HepG2 (cell line): ENCODE results near the gene LINGO1. TPM values are rescaled to one million over a fixed set of nuclear protein-coding genes. Genes with fewer than 3 reads are reported as not detected.

ENCODE experiments used
- ATAC-seq: fragments of 200-7000 bp; cut with Tn5 transposase; 3 replicates; pipeline ENCODE4 v1.9.1; 2020; ENCODE audit warnings: mild to moderate bottlenecking, moderate library complexity
- BruUV-seq: library from RNA; stranded (reverse); fragments of 400-500 nt; replicated peaks from 2 replicates; lab custom pipeline; 2021; lab: Mats Ljungman, UMichigan
- CTCF ChIA-PET: fragments of 300-600 bp; formaldehyde crosslinking; extraction: SDS; loops from one replicate; lab custom pipeline; 2021; ENCODE audit warnings: low total read pairs, inconsistent platforms, low intra/inter-chr PET ratio; lab: Yijun Ruan, JAX
- POLR2A ChIA-PET: fragments of 350-600 bp; sonication (Branson Sonifier 250); formaldehyde crosslinking; loops from one replicate; lab custom pipeline; 2020; ENCODE audit warnings: antibody characterized with exemption, inconsistent platforms; lab: Yijun Ruan, JAX
- DNase-seq: peaks from one replicate; pipeline ENCODE4 v3.0.0-alpha.2; 2015; ENCODE audit warnings: low spot score
- FAIRE-seq: peaks from 3 replicates; lab custom pipeline; 2011; peaks lifted over from hg19 to GRCh38; lab: Jason Lieb, UNC
- H2AFZ ChIP-seq: one replicate; pipeline ENCODE4 v1.6.1; 2011; ENCODE audit warnings: low read length, inconsistent platforms
- H3K27ac ChIP-seq: fragments of 300-600 bp; 3 replicates; pipeline ENCODE4 v1.8.0; 2011; ENCODE audit warnings: mixed run types, mild to moderate bottlenecking, mixed read lengths, low read length, inconsistent platforms; ENCODE audit not compliant: insufficient read depth; ENCODE audit errors: extremely low read length
- H3K27me3 ChIP-seq, 2 experiments: fragments of 200-600 bp in 1 of 2; 2 replicates in 1 of 2; 3 replicates in 1 of 2; pipeline versions ENCODE4 v1.6.0 to v1.8.0; 2011; ENCODE audit warnings: low read length in 2 of 2, mild to moderate bottlenecking in 2 of 2, moderate library complexity in 2 of 2, inconsistent platforms in 1 of 2; ENCODE audit not compliant: insufficient read depth in 2 of 2, control insufficient read depth in 1 of 2
- H3K36me3 ChIP-seq, 2 experiments: fragments of 200-600 bp in 1 of 2; replicated peaks in 1 of 2; 2 replicates in 1 of 2; 3 replicates in 1 of 2; pipeline versions ENCODE4 v1.5.1 to v1.8.0; 2011; ENCODE audit warnings: low read length in 2 of 2, inconsistent platforms in 1 of 2; ENCODE audit not compliant: insufficient read depth in 2 of 2, control insufficient read depth in 1 of 2
- H3K4me1 ChIP-seq: 2 replicates; pipeline ENCODE4 v1.5.1; 2012; ENCODE audit warnings: low read length, inconsistent platforms; ENCODE audit not compliant: insufficient read depth
- H3K4me2 ChIP-seq: 2 replicates; pipeline ENCODE4 v1.6.0; 2011; ENCODE audit warnings: low read depth, low read length, inconsistent platforms
- H3K4me3 ChIP-seq, 3 experiments: fragments of 200-600 bp in 1 of 3; sonication (generic), shearing (Covaris generic) in 1 of 3; replicated peaks in 1 of 3; 2 replicates each; pipeline ENCODE4 v1.5.1; 2011 to 2016; ENCODE audit warnings: low read length in 3 of 3, inconsistent platforms in 2 of 3, low read depth in 2 of 3, mild to moderate bottlenecking in 2 of 3, control low read depth in 1 of 3, mixed read lengths in 1 of 3; ENCODE audit not compliant: insufficient read depth in 1 of 3
- H3K79me2 ChIP-seq: one replicate; pipeline ENCODE4 v1.6.1; 2011; ENCODE audit warnings: low read length, inconsistent platforms; ENCODE audit not compliant: insufficient read depth
- H3K9ac ChIP-seq: 2 replicates; pipeline ENCODE4 v1.6.0; 2011; ENCODE audit warnings: mild to moderate bottlenecking, low read depth, low read length, inconsistent platforms; ENCODE audit not compliant: insufficient read depth
- H3K9me3 ChIP-seq: 2 replicates; pipeline ENCODE4 v1.5.1; 2012; ENCODE audit warnings: mild to moderate bottlenecking, low read length
- H4K20me1 ChIP-seq: 2 replicates; pipeline ENCODE4 v1.6.0; 2011; ENCODE audit warnings: inconsistent platforms, mild to moderate bottlenecking, low read length, moderate library complexity; ENCODE audit not compliant: insufficient read depth
- ARNTL ChIP-seq: sonication (generic); formaldehyde crosslinking; IDR thresholded peaks from 2 replicates; pipeline ENCODE4 v1.4.0; 2020; ENCODE audit warnings: mild to moderate bottlenecking, missing genetic modification reagents
- MAFF ChIP-seq: IDR thresholded peaks from 2 replicates; pipeline ENCODE4 v1.6.1; 2011; ENCODE audit warnings: low read depth, low read length, improper control_type of control experiment
- MAFK ChIP-seq, 2 experiments: IDR thresholded peaks in 1 of 2; conservative IDR thresholded peaks in 1 of 2; 2 replicates each; pipeline ENCODE4 v1.6.1; 2011; ENCODE audit warnings: improper control_type of control experiment in 2 of 2, low read length in 2 of 2
- NCOA1 ChIP-seq: sonication (generic); formaldehyde crosslinking; IDR thresholded peaks from 2 replicates; pipeline ENCODE4 v1.9.0; 2021; ENCODE audit warnings: missing genetic modification reagents
- ZNF776 ChIP-seq: sonication (generic); formaldehyde crosslinking; IDR thresholded peaks from 2 replicates; pipeline ENCODE4 v1.4.0; 2020; ENCODE audit warnings: mild to moderate bottlenecking, missing genetic modification reagents
- WGBS: methylation state at CpG from one replicate; pipeline ENCODE4 v1.1.6; 2017; ENCODE audit warnings: low lambda C conversion rate; 5-methylcytosine and 5-hydroxymethylcytosine counted together
- in situ Hi-C: cut with HindIII; loops from 2 replicates; pipeline ENCODE4 v1.10.0; 2017; ENCODE audit warnings: low pct_unique_long_range_greater_than_20kb; ENCODE audit not compliant: extremely low pct_ligation_motif_present
- intact Hi-C: fragments of 100-400 bp; cut with micrococcal nuclease; formaldehyde crosslinking; loops from one replicate; pipeline ENCODE4 v1.10.0; 2022; ENCODE audit not compliant: unreplicated experiment
- polyA plus RNA-seq, 8 experiments: library from polyadenylated mRNA; depleted of rRNA in 3 of 8; stranded (reverse) in 7 of 8; unstranded in 1 of 8; fragments of >200 nt; fragmentation: Illumina TruSeq in 4 of 8; extraction: Trizol in 4 of 8; gene quantifications; 2 replicates each; pipeline versions ENCODE4 v1.2.1 to v1.2.3, GENCODE V29; 2011 to 2016; ENCODE audit warnings: low read depth in 4 of 8, missing spikeins in 1 of 8, mixed read lengths in 1 of 8; ENCODE audit not compliant: insufficient read depth in 1 of 8
- total RNA-seq, 5 experiments: library from RNA; depleted of rRNA; stranded (reverse); fragments of >200 nt; fragmentation: Illumina TruSeq; extraction: Trizol; gene quantifications; 2 replicates each; pipeline ENCODE4 v1.2.3, GENCODE V29; 2016; ENCODE audit warnings: low read depth in 1 of 5
- TF ChIP-seq, protein P1 (sequence below): sonication (generic); formaldehyde crosslinking; IDR thresholded peaks from 2 replicates; pipeline ENCODE4 v1.4.0; 2020; ENCODE audit warnings: missing genetic modification reagents
- TF ChIP-seq, protein P2 (sequence below): sonication (generic); formaldehyde crosslinking; IDR thresholded peaks from 2 replicates; pipeline ENCODE4 v1.9.0; 2021; ENCODE audit warnings: missing genetic modification reagents, borderline replicate concordance

The LINGO1 gene
- total and polyA plus RNA-seq, 2 of the 13 experiments (the other 11 are each of a cell fraction or from before 2014, with no cell fraction given), result 0.07 TPM; not detected in 1

DNA sequence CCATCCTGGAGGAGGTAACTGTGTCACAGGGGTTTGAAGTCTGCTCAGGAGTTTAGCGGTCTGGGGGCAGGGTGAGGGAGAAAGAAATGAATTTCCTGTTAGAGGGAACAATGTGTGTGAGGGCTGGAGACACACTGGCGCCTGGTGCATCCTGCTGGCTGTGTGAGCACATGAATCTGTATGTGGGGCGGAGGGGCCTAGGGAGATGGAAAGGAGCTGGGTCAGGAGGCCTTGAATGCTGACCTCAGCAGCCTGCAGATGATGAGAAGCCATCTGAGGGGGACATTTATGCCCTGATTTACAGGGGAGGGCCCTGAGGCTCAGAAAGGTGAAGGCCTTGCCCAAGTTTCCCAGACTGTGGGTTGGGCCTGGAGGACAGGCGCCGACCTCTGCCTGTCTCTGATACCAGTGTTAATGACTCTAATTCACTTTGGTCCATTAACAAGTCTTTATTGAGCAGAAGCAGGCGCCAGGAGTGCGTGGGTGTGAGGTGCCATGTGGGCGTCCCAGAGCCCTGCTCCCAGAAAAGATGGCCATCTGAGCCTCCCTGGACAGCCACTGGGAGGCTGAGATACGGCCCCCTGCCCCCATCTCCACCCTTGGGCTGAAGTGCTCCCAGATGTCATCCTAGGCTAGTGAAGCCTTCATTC lies 34.8 kb downstream of the LINGO1 start:
- Histone ChIP-seq H3K4me3 (no peak overlapping the region), H3K9ac (no peak overlapping the region), H3K4me1 (no peaks in the 10 kb centered on the region), H3K27ac (no peak overlapping the region), H3K27me3 (peaks cover 0 to 17% of the 10 kb centered on the region in 2 experiments; a peak in 3 of 5 replicates)
- no peak for FAIRE-seq
- CTCF ChIA-PET, result no interaction called here
- in situ Hi-C loops, result no loop called here
- TF ChIP-seq ZNF776 (CRISPR knock-in tag), result no peak
- no peak for TF ChIP-seq NCOA1 (CRISPR knock-in tag)
- TF ChIP-seq, protein P1, sequence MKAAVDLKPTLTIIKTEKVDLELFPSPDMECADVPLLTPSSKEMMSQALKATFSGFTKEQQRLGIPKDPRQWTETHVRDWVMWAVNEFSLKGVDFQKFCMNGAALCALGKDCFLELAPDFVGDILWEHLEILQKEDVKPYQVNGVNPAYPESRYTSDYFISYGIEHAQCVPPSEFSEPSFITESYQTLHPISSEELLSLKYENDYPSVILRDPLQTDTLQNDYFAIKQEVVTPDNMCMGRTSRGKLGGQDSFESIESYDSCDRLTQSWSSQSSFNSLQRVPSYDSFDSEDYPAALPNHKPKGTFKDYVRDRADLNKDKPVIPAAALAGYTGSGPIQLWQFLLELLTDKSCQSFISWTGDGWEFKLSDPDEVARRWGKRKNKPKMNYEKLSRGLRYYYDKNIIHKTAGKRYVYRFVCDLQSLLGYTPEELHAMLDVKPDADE (CRISPR knock-in tag), result no peak
- peak; percentile 22; the same call in 1 of the 2 replicates for TF ChIP-seq MAFF
- TF ChIP-seq, protein P2, sequence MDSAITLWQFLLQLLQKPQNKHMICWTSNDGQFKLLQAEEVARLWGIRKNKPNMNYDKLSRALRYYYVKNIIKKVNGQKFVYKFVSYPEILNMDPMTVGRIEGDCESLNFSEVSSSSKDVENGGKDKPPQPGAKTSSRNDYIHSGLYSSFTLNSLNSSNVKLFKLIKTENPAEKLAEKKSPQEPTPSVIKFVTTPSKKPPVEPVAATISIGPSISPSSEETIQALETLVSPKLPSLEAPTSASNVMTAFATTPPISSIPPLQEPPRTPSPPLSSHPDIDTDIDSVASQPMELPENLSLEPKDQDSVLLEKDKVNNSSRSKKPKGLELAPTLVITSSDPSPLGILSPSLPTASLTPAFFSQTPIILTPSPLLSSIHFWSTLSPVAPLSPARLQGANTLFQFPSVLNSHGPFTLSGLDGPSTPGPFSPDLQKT, result no peak
- peak; percentile 53 to 59; a peak in 3 of 4 replicates for TF ChIP-seq MAFK (conservative IDR thresholded peaks at IDR 0.05 in 1 of 2, IDR thresholded peaks at IDR 0.05 in 1 of 2; ENCODE audit: low read length in 2 of 2)
- no peak for TF ChIP-seq ARNTL
- TF ChIP-seq, all 625 proteins: peak for 2
- H3K36me3 ChIP-seq, result no peaks in the 10 kb centered on the region
- no peaks in the 10 kb centered on the region for H3K9me3 ChIP-seq
- no peak overlapping the region for H2AFZ ChIP-seq
- no TSS peak for BruUV-seq
- POLR2A ChIA-PET, result no interaction called here
- no peaks in the 10 kb centered on the region for H4K20me1 ChIP-seq
- intact Hi-C loops, result no loop called here
- WGBS, result 68% methylated on average over 6 of the region's 9 CpGs
- ATAC-seq, result no peak; the same call in 2 of the 3 replicates
- DNase-seq, result no peak
- no peak overlapping the region for H3K4me2 ChIP-seq
- no peaks in the 10 kb centered on the region for H3K79me2 ChIP-seq
